HL-60 (cell line): ENCODE results near the gene CSGALNACT2.
"Not testable (repeated sequence)": the region's sequence is repeated elsewhere in the genome, so short reads cannot be mapped to it uniquely, and the experiment has no call there.

Source experiments
- DNase-seq, 2 experiments: peaks; one replicate each; pipeline ENCODE4 v3.0.0-alpha.2; 2010 to 2020; ENCODE audit warnings: low read depth in 1 of 2, low spot score in 1 of 2
- H3K27ac ChIP-seq: fragments of 250-450 bp; sonication (Bioruptor Pico); replicated peaks from 2 replicates; pipeline ENCODE4 v1.5.1; 2020; ENCODE audit warnings: mild to moderate bottlenecking, moderate library complexity
- H3K27me3 ChIP-seq: fragments of 250-450 bp; sonication (Bioruptor Pico); 2 replicates; pipeline ENCODE4 v1.5.1; 2021; ENCODE audit warnings: mild to moderate bottlenecking, moderate library complexity; ENCODE audit not compliant: insufficient read depth, poor library complexity, severe bottlenecking
- H3K4me3 ChIP-seq: replicated peaks from 2 replicates; pipeline ENCODE4 v1.5.1; 2011; ENCODE audit warnings: mild to moderate bottlenecking, control low read depth, low read length; ENCODE audit not compliant: insufficient read depth
- GABPA ChIP-seq: IDR thresholded peaks from 2 replicates; pipeline ENCODE4 v1.6.1; 2012; ENCODE audit warnings: low read depth
- POLR2AphosphoS5 ChIP-seq: IDR thresholded peaks from 2 replicates; pipeline ENCODE4 v1.6.1; 2012; ENCODE audit warnings: low read depth
- SPI1 ChIP-seq: IDR thresholded peaks from 2 replicates; pipeline ENCODE4 v1.6.1; 2012; ENCODE audit warnings: low read depth, mild to moderate bottlenecking, borderline replicate concordance
- TF ChIP-seq, protein P1 (sequence below): IDR thresholded peaks from 2 replicates; pipeline ENCODE4 v1.6.1; 2012; ENCODE audit warnings: low read depth; ENCODE audit not compliant: insufficient replicate concordance
- TF ChIP-seq, protein P2 (sequence below): IDR thresholded peaks from one replicate; pipeline ENCODE4 v1.5.1; 2011; ENCODE audit warnings: low read length, control low read depth, inconsistent platforms; ENCODE audit not compliant: insufficient read depth

Gene CSGALNACT2

DNA sequence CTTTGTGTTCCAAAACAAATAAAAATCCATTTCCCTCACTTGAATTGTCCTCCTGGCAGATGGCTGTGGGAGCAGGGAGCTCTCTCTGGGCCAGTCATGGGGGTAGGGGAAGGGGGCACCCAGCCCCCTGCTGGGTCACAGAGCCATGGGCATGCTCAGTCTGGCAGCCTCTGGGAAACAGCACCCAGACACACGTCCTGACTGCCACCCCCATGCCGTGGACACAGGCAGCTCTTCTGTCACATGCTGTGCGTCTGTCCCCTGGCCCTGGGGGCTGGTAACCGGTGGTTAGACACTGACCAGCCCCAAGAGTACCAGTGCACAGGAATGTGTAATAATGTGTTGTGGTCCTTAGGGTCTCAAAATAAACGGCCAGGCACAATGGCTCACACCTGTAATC lies 81.6 kb downstream of the CSGALNACT2 start:
- H3K4me3 ChIP-seq, result no peak overlapping the region
- TF ChIP-seq, protein P1, sequence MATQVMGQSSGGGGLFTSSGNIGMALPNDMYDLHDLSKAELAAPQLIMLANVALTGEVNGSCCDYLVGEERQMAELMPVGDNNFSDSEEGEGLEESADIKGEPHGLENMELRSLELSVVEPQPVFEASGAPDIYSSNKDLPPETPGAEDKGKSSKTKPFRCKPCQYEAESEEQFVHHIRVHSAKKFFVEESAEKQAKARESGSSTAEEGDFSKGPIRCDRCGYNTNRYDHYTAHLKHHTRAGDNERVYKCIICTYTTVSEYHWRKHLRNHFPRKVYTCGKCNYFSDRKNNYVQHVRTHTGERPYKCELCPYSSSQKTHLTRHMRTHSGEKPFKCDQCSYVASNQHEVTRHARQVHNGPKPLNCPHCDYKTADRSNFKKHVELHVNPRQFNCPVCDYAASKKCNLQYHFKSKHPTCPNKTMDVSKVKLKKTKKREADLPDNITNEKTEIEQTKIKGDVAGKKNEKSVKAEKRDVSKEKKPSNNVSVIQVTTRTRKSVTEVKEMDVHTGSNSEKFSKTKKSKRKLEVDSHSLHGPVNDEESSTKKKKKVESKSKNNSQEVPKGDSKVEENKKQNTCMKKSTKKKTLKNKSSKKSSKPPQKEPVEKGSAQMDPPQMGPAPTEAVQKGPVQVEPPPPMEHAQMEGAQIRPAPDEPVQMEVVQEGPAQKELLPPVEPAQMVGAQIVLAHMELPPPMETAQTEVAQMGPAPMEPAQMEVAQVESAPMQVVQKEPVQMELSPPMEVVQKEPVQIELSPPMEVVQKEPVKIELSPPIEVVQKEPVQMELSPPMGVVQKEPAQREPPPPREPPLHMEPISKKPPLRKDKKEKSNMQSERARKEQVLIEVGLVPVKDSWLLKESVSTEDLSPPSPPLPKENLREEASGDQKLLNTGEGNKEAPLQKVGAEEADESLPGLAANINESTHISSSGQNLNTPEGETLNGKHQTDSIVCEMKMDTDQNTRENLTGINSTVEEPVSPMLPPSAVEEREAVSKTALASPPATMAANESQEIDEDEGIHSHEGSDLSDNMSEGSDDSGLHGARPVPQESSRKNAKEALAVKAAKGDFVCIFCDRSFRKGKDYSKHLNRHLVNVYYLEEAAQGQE, result no peak
- TF ChIP-seq POLR2AphosphoS5, result no peak
- no peak for TF ChIP-seq SPI1
- TF ChIP-seq, protein P2, sequence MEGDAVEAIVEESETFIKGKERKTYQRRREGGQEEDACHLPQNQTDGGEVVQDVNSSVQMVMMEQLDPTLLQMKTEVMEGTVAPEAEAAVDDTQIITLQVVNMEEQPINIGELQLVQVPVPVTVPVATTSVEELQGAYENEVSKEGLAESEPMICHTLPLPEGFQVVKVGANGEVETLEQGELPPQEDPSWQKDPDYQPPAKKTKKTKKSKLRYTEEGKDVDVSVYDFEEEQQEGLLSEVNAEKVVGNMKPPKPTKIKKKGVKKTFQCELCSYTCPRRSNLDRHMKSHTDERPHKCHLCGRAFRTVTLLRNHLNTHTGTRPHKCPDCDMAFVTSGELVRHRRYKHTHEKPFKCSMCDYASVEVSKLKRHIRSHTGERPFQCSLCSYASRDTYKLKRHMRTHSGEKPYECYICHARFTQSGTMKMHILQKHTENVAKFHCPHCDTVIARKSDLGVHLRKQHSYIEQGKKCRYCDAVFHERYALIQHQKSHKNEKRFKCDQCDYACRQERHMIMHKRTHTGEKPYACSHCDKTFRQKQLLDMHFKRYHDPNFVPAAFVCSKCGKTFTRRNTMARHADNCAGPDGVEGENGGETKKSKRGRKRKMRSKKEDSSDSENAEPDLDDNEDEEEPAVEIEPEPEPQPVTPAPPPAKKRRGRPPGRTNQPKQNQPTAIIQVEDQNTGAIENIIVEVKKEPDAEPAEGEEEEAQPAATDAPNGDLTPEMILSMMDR, result no peak
- TF ChIP-seq GABPA, result no peak
- no peaks in the 10 kb centered on the region for H3K27me3 ChIP-seq
- H3K27ac ChIP-seq, result no peak overlapping the region
- DNase-seq, result no peak

DNA sequence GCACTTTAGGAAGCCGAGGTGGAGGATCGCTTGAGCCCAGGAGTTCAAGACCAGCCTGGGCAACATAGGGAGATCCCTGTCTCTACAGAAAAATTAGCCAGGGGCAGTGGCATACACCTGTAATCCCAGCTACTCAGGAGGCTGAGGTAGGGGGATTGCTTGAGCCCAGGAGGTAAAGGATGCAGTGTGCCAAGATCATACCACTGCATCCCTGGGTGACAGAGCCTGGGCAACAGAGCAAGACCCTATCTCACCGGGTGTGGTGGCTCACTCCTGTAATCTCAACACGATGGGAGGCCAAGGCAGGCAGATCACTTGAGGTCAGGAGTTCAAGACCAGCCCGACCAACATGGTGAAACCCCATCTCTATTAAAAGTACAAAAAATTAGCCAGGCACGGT lies 82.0 kb downstream of the CSGALNACT2 start:
- not testable (repeated sequence) for H3K27ac ChIP-seq, H3K27me3 ChIP-seq, H3K4me3 ChIP-seq, DNase-seq

DNA sequence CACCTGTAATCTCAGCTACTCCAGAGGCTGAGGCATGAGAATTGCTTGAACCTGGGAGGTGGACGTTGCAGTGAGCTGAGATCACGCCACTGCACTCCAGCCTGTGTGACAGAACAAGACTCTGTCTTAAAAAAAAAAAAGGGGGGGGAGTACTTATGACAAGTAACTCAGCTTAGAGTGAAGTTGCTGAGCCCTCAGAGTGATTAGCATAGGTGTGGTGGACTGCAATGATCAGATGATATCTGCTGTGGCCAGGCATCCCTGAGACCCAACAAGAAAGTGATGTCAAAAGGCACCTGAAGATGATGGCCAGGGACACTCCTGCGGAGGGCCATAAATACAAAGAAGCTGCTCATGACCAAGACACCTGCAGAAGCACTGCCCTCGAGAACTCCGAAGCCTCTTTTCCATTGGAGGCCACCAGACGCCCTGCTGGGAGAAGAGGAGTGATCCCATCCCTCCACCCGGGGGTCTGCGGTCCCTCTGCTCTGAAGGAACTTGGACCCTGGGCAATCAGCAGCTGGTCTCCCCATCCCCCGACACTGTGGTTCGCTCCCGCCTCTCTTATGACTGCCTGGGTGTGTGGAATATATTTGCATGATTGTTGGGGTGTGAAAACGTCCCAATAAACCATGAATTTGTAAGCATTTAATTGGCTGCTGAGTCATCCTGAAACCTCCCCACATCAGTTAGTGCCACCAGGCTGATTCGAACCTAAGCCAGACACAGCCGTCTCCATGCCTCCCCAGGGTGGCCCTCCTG lies 82.6 kb downstream of the CSGALNACT2 start:
- no peak overlapping the region for H3K4me3 ChIP-seq
- H3K27ac ChIP-seq, result no peak overlapping the region
- TF ChIP-seq, protein P1, result no peak
- TF ChIP-seq POLR2AphosphoS5 (no peak), GABPA (no peak), SPI1 (no peak)
- TF ChIP-seq, protein P2, result no peak
- H3K27me3 ChIP-seq, result no peaks in the 10 kb centered on the region
- no peak for DNase-seq

DNA sequence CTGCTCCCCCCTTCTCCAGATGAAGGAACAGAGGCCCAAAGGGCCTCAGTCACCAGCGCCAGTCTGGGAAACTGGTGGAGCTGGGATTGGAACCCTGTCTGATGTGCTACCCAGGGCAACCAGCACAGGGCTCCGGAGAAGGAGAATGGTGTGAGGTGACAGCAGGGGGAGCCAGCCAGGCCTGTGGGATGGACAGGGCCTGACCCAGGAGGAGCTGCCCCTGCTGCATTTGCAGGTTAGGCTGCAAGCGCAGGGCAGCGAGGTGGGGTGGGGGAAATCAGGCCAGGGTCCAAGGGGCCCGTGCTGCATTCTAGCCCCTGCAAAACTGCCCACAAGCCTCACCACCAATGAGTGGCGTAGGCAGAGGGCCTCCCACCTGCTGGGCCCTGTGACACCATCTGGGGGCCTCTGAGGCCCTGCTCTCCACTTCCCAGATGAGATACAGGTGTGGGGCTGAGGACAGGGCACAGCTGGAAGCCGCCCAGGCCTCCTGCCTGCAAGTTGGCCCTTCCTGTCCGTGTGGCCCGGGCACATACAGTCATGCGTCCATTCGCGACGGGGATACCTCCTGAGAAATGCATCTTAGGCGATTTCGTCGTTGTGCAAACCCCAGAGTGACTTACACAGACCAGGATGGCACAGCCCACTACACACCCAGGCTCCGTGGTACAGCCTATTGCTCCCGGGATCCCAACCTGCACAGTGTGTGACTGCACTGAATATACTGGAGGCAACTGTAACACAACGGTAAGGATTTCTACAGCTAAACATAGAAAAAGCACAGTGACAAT lies 83.4 kb downstream of the CSGALNACT2 start:
- H3K4me3 ChIP-seq, result no peak overlapping the region
- TF ChIP-seq POLR2AphosphoS5, result no peak
- TF ChIP-seq, protein P2, result no peak
- TF ChIP-seq, protein P1, result no peak
- no peak for TF ChIP-seq SPI1
- TF ChIP-seq GABPA, result no peak
- DNase-seq, result no peak

More for the DNA sequence above, 83.4 kb downstream of the CSGALNACT2 start:
- Histone ChIP-seq H3K27ac (no peak overlapping the region), H3K27me3 (no peaks in the 10 kb centered on the region)
